Measurements from ENCODE around the gene TMEM209.

Gene TMEM209

GRCh38 chr7:130123501-130123900 is 81.7 kb downstream of the TMEM209 start:
- Mint-ChIP-seq H3K27ac (no peak overlapping the region), H3K27me3 (ENCODE audit: low read depth, poor library complexity) (no peaks in the 10 kb centered on the region), H3K36me3 (ENCODE audit: low read depth) (peaks cover 82% of the 10 kb centered on the region)

GRCh38 chr7:130118801-130119200 is 86.4 kb downstream of the TMEM209 start:
- Mint-ChIP-seq H3K4me3 (no peak overlapping the region), H3K27me3 (ENCODE audit: low read depth, poor library complexity) (peaks cover 5% of the 10 kb centered on the region), H3K4me1 (no peaks in the 10 kb centered on the region), H3K27ac (peak overlapping the region; percentile 47), H3K9me3 (no peaks in the 10 kb centered on the region), H3K36me3 (ENCODE audit: low read depth) (peaks cover 49% of the 10 kb centered on the region)
- no peak for DNase-seq
- no peak for TF ChIP-seq CTCF (IDR thresholded peaks at IDR 0.05)

More at GRCh38 chr7:130123501-130123900, 81.7 kb downstream of the TMEM209 start:
- Mint-ChIP-seq H3K4me3 (no peak overlapping the region), H3K9me3 (no peaks in the 10 kb centered on the region), H3K4me1 (no peaks in the 10 kb centered on the region)
- no peak for TF ChIP-seq CTCF (IDR thresholded peaks at IDR 0.05)
- DNase-seq, result no peak

GRCh38 chr7:130118294-130118693 is 86.9 kb downstream of the TMEM209 start:
- H3K27me3 Mint-ChIP-seq (ENCODE audit: low read depth, poor library complexity), result peaks cover 5% of the 10 kb centered on the region
- no peaks in the 10 kb centered on the region for H3K9me3 Mint-ChIP-seq
- H3K36me3 Mint-ChIP-seq (ENCODE audit: low read depth), result peaks cover 44% of the 10 kb centered on the region
- no peak for DNase-seq
- no peak for TF ChIP-seq CTCF (IDR thresholded peaks at IDR 0.05)
- H3K4me1 Mint-ChIP-seq, result no peaks in the 10 kb centered on the region
- peak overlapping the region; percentile 94 for H3K27ac Mint-ChIP-seq
- no peak overlapping the region for H3K4me3 Mint-ChIP-seq

- Mint-ChIP-seq H3K36me3 (ENCODE audit: low read depth) (peaks cover 21% of the 10 kb centered on the region), H3K9me3 (peaks cover 7% of the 10 kb centered on the region), H3K27me3 (ENCODE audit: low read depth, poor library complexity) (peaks cover 5% of the 10 kb centered on the region), H3K4me3 (no peak overlapping the region), H3K4me1 (no peaks in the 10 kb centered on the region), H3K27ac (no peak overlapping the region)
- no peak for TF ChIP-seq CTCF (IDR thresholded peaks at IDR 0.05)
- DNase-seq, result no peak
These were observed 90.4 kb downstream of the TMEM209 start for GRCh38 chr7:130114776-130115175.

Measured in nephron progenitor cell (in vitro differentiated cells).